ENCODE measurements around the gene NPFFR1. TPM values are rescaled to one million over a fixed set of nuclear protein-coding genes. Genes with fewer than 3 reads are reported as not detected.
A peak's percentile ranks its signal among the peaks of the same experiment; 100 is the strongest.

Gene NPFFR1
- total RNA-seq, 1 donor from 2014 or later, result not detected

- no peak for DNase-seq
Measured at GRCh38 chr10:70312972-70313371, 29.2 kb upstream of the NPFFR1 start.

- no peak for DNase-seq
Measured at GRCh38 chr10:70312249-70312648, 28.4 kb upstream of the NPFFR1 start.

- no peak for DNase-seq
Measured at GRCh38 chr10:70311698-70312097, 27.9 kb upstream of the NPFFR1 start.

- DNase-seq, result no peak
Measured at GRCh38 chr10:70309661-70310060, 25.9 kb upstream of the NPFFR1 start.

GRCh38 chr10:70308121-70309060, 24.6 kb upstream of the NPFFR1 start:
- no peak for DNase-seq

- DNase-seq, result no peak
Measured at GRCh38 chr10:70306886-70307520, 23.2 kb upstream of the NPFFR1 start.

- no peak for DNase-seq
Measured at GRCh38 chr10:70306181-70306705, 22.4 kb upstream of the NPFFR1 start.

GRCh38 chr10:70303730-70304129, 19.9 kb upstream of the NPFFR1 start:
- DNase-seq, result no peak

GRCh38 chr10:70302292-70302691, 18.5 kb upstream of the NPFFR1 start:
- no peak for DNase-seq

GRCh38 chr10:70300908-70301597, 17.2 kb upstream of the NPFFR1 start:
- no peak for DNase-seq

GRCh38 chr10:70300461-70300860, 16.7 kb upstream of the NPFFR1 start:
- DNase-seq, result no peak

- no peak for DNase-seq
Measured at GRCh38 chr10:70299876-70300275, 16.1 kb upstream of the NPFFR1 start.

- DNase-seq, result no peak
Measured at GRCh38 chr10:70298393-70298792, 14.6 kb upstream of the NPFFR1 start.

- no peak for DNase-seq
Measured at GRCh38 chr10:70297224-70297623, 13.4 kb upstream of the NPFFR1 start.

- peak; percentile 85 for DNase-seq
Measured at GRCh38 chr10:70296406-70296899, 12.6 kb upstream of the NPFFR1 start.

- DNase-seq, result no peak
Measured at GRCh38 chr10:70295926-70296325, 12.1 kb upstream of the NPFFR1 start.

- no peak for DNase-seq
Measured at GRCh38 chr10:70295321-70295720, 11.5 kb upstream of the NPFFR1 start.

- no peak for DNase-seq
Measured at GRCh38 chr10:70293169-70293843, 9.5 kb upstream of the NPFFR1 start.

GRCh38 chr10:70292004-70292403, 8.2 kb upstream of the NPFFR1 start:
- no peak for DNase-seq

GRCh38 chr10:70289739-70290138, 5.9 kb upstream of the NPFFR1 start:
- no peak for DNase-seq

GRCh38 chr10:70286616-70287015, 2.8 kb upstream of the NPFFR1 start:
- no peak for DNase-seq

GRCh38 chr10:70285476-70285831, 1.6 kb upstream of the NPFFR1 start:
- no peak for DNase-seq

Measured in dermis blood vessel endothelial cell (primary cell).